ENCODE measurements around the gene NCR3LG1. TPM values are rescaled to one million over a fixed set of nuclear protein-coding genes. Genes with fewer than 3 reads are reported as not detected.

Gene NCR3LG1
- polyA plus RNA-seq, 1 of the 3 experiments (the other 2 are of a cell fraction): 0.67 TPM

- TF ChIP-seq NRF1 (IDR thresholded peaks at IDR 0.05; ENCODE audit: low read depth, low read length) (no peak), RCOR1 (IDR thresholded peaks at IDR 0.05; ENCODE audit: low read length) (no peak), GABPA (IDR thresholded peaks at IDR 0.05; ENCODE audit: low read depth) (no peak), TEAD4 (IDR thresholded peaks at IDR 0.05; ENCODE audit: borderline replicate concordance, insufficient read depth) (no peak), TAF1 (IDR thresholded peaks at IDR 0.05; ENCODE audit: borderline replicate concordance, low read depth, low read length) (no peak), FOXJ3 (CRISPR knock-in tag; IDR thresholded peaks at IDR 0.05) (no peak), MEF2A (IDR thresholded peaks at IDR 0.05; ENCODE audit: borderline replicate concordance, low read depth) (no peak), FOXM1 (IDR thresholded peaks at IDR 0.05; ENCODE audit: low read depth) (no peak), POLR2AphosphoS5 (IDR thresholded peaks at IDR 0.05; ENCODE audit: low read depth, low read length) (no peak)
- TF ChIP-seq, protein P1, sequence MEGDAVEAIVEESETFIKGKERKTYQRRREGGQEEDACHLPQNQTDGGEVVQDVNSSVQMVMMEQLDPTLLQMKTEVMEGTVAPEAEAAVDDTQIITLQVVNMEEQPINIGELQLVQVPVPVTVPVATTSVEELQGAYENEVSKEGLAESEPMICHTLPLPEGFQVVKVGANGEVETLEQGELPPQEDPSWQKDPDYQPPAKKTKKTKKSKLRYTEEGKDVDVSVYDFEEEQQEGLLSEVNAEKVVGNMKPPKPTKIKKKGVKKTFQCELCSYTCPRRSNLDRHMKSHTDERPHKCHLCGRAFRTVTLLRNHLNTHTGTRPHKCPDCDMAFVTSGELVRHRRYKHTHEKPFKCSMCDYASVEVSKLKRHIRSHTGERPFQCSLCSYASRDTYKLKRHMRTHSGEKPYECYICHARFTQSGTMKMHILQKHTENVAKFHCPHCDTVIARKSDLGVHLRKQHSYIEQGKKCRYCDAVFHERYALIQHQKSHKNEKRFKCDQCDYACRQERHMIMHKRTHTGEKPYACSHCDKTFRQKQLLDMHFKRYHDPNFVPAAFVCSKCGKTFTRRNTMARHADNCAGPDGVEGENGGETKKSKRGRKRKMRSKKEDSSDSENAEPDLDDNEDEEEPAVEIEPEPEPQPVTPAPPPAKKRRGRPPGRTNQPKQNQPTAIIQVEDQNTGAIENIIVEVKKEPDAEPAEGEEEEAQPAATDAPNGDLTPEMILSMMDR (IDR thresholded peaks at IDR 0.05): no peak
- TF ChIP-seq, protein P2, sequence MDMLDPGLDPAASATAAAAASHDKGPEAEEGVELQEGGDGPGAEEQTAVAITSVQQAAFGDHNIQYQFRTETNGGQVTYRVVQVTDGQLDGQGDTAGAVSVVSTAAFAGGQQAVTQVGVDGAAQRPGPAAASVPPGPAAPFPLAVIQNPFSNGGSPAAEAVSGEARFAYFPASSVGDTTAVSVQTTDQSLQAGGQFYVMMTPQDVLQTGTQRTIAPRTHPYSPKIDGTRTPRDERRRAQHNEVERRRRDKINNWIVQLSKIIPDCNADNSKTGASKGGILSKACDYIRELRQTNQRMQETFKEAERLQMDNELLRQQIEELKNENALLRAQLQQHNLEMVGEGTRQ (IDR thresholded peaks at IDR 0.05; ENCODE audit: borderline replicate concordance, low read depth, low read length): no peak
- H3K9ac ChIP-seq: no peak overlapping the region
- H3K9me2 ChIP-seq: no peaks in the 10 kb centered on the region
- no peak overlapping the region for H3K4me3 ChIP-seq (ENCODE audit: low read depth in 2 of 2, low read length in 1 of 2)
- ChIA-PET POLR2A (no interaction called here), CTCF (interaction anchor here (1.5 to 18.5 kb wide), 3 partner anchors 12 to 134 kb away, joined by 3 to 1101 read pairs (median 4); no protein-coding TSS in a partner anchor)
- no peaks in the 10 kb centered on the region for H3K27me3 ChIP-seq (ENCODE audit: insufficient read depth)
- H3F3A ChIP-seq (replicated peaks; ENCODE audit: insufficient read depth): no peaks in the 10 kb centered on the region
- H3K79me2 ChIP-seq (ENCODE audit: insufficient read depth): no peaks in the 10 kb centered on the region
- no peaks in the 10 kb centered on the region for H3K36me3 ChIP-seq (replicated peaks in 1 of 2; ENCODE audit: control insufficient read depth in 1 of 2, insufficient read depth in 2 of 2, low read length in 1 of 2)
- no peak overlapping the region for H3K4me2 ChIP-seq
- WGBS (ENCODE audit: low lambda C conversion rate): 85% methylated on average over 2 of the region's 2 CpGs
- no peak overlapping the region for H2AFZ ChIP-seq (ENCODE audit: low read depth)
- no peak for DNase-seq
- 0 out of 4 replicates have a peak, but pooled peaks cover 0 to 4% of the 10 kb centered on the region in 2 experiments for H3K4me1 ChIP-seq (ENCODE audit: control insufficient read depth in 1 of 2, insufficient read depth in 2 of 2, low read depth in 1 of 2, low read length in 1 of 2)
- H4K20me1 ChIP-seq (ENCODE audit: insufficient read depth): no peaks in the 10 kb centered on the region
- H3K27ac ChIP-seq (ENCODE audit: low read depth in 2 of 2, low read length in 1 of 2): no peak overlapping the region
- no peaks in the 10 kb centered on the region for H3K9me3 ChIP-seq
These were observed 27.1 kb downstream of the NCR3LG1 start for GRCh38 chr11:17378655-17379054.

DNA sequence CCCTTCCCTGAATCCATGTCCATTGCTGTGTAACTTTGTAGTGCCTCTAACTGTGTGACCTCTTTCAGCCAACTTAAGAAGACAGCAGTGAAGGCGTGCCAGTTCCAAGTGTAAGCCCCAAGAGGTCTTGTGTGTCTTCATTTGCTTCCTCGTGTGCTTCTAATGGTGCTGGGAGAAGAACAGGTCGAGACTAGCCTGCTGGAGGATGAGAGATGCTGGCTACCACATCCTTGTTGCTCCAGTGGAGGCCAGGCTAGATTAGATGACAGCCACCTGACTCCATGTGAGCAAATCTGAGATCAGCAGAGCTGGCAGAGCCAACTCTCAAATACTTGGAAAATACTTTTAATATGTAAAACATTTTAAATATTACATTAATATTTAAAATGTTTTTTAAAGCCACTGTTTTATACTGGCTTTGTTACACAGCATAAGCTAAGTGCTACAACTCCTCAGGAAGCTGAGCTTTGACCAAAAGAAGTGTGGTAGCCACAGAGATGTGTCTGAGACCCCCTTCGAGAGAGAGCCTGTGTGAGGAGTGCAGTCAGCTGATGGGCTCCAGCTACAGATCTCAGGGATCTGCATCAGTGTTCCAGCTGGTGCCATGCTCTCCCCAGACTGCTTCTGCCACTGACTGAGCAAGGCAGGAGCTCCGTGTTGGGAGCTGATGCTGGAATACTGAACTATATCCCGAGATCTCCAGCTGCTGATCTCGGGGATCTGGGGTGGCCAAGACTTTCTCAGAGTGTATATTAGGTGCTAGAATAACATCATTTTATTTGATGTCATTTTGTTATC lies 28.0 kb downstream of the NCR3LG1 start:
- 73% methylated on average over 4 of the region's 7 CpGs for WGBS (ENCODE audit: low lambda C conversion rate)
- TF ChIP-seq, protein P3, sequence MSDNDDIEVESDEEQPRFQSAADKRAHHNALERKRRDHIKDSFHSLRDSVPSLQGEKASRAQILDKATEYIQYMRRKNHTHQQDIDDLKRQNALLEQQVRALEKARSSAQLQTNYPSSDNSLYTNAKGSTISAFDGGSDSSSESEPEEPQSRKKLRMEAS (IDR thresholded peaks at IDR 0.05; ENCODE audit: low read depth): no peak
- TF ChIP-seq YY1 (IDR thresholded peaks at IDR 0.05; ENCODE audit: low read depth): no peak
- TF ChIP-seq MEF2A (IDR thresholded peaks at IDR 0.05; ENCODE audit: borderline replicate concordance, low read depth): no peak
- TF ChIP-seq SMC3 (IDR thresholded peaks at IDR 0.05; ENCODE audit: low read depth, low read length): no peak
- TF ChIP-seq TEAD4 (IDR thresholded peaks at IDR 0.05; ENCODE audit: borderline replicate concordance, insufficient read depth): no peak
- TF ChIP-seq, protein P4, sequence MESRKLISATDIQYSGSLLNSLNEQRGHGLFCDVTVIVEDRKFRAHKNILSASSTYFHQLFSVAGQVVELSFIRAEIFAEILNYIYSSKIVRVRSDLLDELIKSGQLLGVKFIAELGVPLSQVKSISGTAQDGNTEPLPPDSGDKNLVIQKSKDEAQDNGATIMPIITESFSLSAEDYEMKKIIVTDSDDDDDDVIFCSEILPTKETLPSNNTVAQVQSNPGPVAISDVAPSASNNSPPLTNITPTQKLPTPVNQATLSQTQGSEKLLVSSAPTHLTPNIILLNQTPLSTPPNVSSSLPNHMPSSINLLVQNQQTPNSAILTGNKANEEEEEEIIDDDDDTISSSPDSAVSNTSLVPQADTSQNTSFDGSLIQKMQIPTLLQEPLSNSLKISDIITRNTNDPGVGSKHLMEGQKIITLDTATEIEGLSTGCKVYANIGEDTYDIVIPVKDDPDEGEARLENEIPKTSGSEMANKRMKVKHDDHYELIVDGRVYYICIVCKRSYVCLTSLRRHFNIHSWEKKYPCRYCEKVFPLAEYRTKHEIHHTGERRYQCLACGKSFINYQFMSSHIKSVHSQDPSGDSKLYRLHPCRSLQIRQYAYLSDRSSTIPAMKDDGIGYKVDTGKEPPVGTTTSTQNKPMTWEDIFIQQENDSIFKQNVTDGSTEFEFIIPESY (IDR thresholded peaks at IDR 0.05; ENCODE audit: borderline replicate concordance, low read depth): no peak
- no peak for TF ChIP-seq EZH2phosphoT487 (IDR thresholded peaks at IDR 0.05; ENCODE audit: borderline replicate concordance, low read depth)
- TF ChIP-seq GATA2 (CRISPR knock-in tag; IDR thresholded peaks at IDR 0.05): no peak
- no peak for TF ChIP-seq POLR2AphosphoS5 (IDR thresholded peaks at IDR 0.05; ENCODE audit: low read depth, low read length)
- TF ChIP-seq, protein P5, sequence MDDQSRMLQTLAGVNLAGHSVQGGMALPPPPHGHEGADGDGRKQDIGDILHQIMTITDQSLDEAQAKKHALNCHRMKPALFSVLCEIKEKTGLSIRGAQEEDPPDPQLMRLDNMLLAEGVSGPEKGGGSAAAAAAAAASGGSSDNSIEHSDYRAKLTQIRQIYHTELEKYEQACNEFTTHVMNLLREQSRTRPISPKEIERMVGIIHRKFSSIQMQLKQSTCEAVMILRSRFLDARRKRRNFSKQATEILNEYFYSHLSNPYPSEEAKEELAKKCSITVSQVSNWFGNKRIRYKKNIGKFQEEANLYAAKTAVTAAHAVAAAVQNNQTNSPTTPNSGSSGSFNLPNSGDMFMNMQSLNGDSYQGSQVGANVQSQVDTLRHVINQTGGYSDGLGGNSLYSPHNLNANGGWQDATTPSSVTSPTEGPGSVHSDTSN (IDR thresholded peaks at IDR 0.05): no peak
- no peak for TF ChIP-seq FOSL2 (IDR thresholded peaks at IDR 0.05; ENCODE audit: borderline replicate concordance, low read depth)
- no peak overlapping the region for H3K4me3 ChIP-seq (ENCODE audit: low read depth in 2 of 2, low read length in 1 of 2)
- no peak for DNase-seq
- no peak overlapping the region for H2AFZ ChIP-seq (ENCODE audit: low read depth)
- no peaks in the 10 kb centered on the region for H3K9me3 ChIP-seq
- no peaks in the 10 kb centered on the region for H3F3A ChIP-seq (replicated peaks; ENCODE audit: insufficient read depth)
- H3K27me3 ChIP-seq (ENCODE audit: insufficient read depth): no peaks in the 10 kb centered on the region
- no peaks in the 10 kb centered on the region for H3K79me2 ChIP-seq (ENCODE audit: insufficient read depth)
- no peaks in the 10 kb centered on the region for H4K20me1 ChIP-seq (ENCODE audit: insufficient read depth)
- no peak overlapping the region for H3K4me2 ChIP-seq
- H3K27ac ChIP-seq (ENCODE audit: low read depth in 2 of 2, low read length in 1 of 2): no peak overlapping the region
- no peaks in the 10 kb centered on the region for H3K36me3 ChIP-seq (replicated peaks in 1 of 2; ENCODE audit: control insufficient read depth in 1 of 2, insufficient read depth in 2 of 2, low read length in 1 of 2)
- no peaks in the 10 kb centered on the region for H3K9me2 ChIP-seq
- ChIA-PET POLR2A (no interaction called here), CTCF (interaction anchor here (0.7 to 18.5 kb wide), 6 partner anchors 13 to 351 kb away, joined by 3 to 1101 read pairs (median 4); no protein-coding TSS in a partner anchor)
- H3K4me1 ChIP-seq (ENCODE audit: control insufficient read depth in 1 of 2, insufficient read depth in 2 of 2, low read depth in 1 of 2, low read length in 1 of 2): peaks cover 0 to 4% of the 10 kb centered on the region in 2 experiments; a peak in 1 of 4 replicates
- H3K9ac ChIP-seq: no peak overlapping the region
